ENCODE data around the gene SLC35A4. TPM values are rescaled to one million over a fixed set of nuclear protein-coding genes. Genes with fewer than 3 reads are reported as not detected.

SLC35A4 gene, protein sequence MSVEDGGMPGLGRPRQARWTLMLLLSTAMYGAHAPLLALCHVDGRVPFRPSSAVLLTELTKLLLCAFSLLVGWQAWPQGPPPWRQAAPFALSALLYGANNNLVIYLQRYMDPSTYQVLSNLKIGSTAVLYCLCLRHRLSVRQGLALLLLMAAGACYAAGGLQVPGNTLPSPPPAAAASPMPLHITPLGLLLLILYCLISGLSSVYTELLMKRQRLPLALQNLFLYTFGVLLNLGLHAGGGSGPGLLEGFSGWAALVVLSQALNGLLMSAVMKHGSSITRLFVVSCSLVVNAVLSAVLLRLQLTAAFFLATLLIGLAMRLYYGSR
- total RNA-seq (2014; rRNA removed; shearing (Covaris generic)) = 61.2 and 62.3 TPM in 2 replicates

GRCh38 chr5:140564196-140565023, at the start of gene SLC35A4, which contains the start of gene APBB3:
TSS of gene SLC35A4 (plus strand) at chr5:140564828. CDS start at chr5:140567170, 2,342 bp downstream.
TSS of gene APBB3 (minus strand) at chr5:140564598. CDS start at chr5:140564245, 353 bp downstream.
- peaks cover 17% of the 10 kb centered on the region for H3K36me3 ChIP-seq
- H3K4me1 ChIP-seq = peaks cover 5% of the 10 kb centered on the region; the same call in 1 of the 2 replicates
- peak within 1 kb of the TSS; percentile 78 for H3K27ac ChIP-seq
- DNase-seq = peak; percentile 98
- H3K27me3 ChIP-seq = no peaks in the 10 kb centered on the region
- no peaks in the 10 kb centered on the region for H3K9me3 ChIP-seq (replicated peaks)
- peak within 1 kb of the TSS; percentile 80 for H3K4me3 ChIP-seq

- Histone ChIP-seq H3K36me3 (peaks cover 52% of the 10 kb centered on the region), H3K4me1 (no peaks in the 10 kb centered on the region), H3K27me3 (no peaks in the 10 kb centered on the region), H3K9me3 (replicated peaks) (no peaks in the 10 kb centered on the region), H3K27ac (no peak overlapping the region), H3K4me3 (no peak overlapping the region)
- DNase-seq = no peak
These were observed 40.6 kb upstream of the SLC35A4 start for GRCh38 chr5:140524003-140524402.

- no peak overlapping the region for H3K4me3 ChIP-seq
These were observed 24.4 kb upstream of the SLC35A4 start for GRCh38 chr5:140540227-140540626.

GRCh38 chr5:140542972-140543371, 21.7 kb upstream of the SLC35A4 start:
- no peak for DNase-seq
- H3K9me3 ChIP-seq (replicated peaks) = no peaks in the 10 kb centered on the region
- no peak overlapping the region for H3K27ac ChIP-seq
- no peaks in the 10 kb centered on the region for H3K4me1 ChIP-seq
- peaks cover 56% of the 10 kb centered on the region for H3K36me3 ChIP-seq
- H3K27me3 ChIP-seq = no peaks in the 10 kb centered on the region
- H3K4me3 ChIP-seq = no peak overlapping the region

More at GRCh38 chr5:140540227-140540626, 24.4 kb upstream of the SLC35A4 start:
- H3K36me3 ChIP-seq = peaks cover 72% of the 10 kb centered on the region
- H3K9me3 ChIP-seq (replicated peaks) = no peaks in the 10 kb centered on the region
- no peak overlapping the region for H3K27ac ChIP-seq
- H3K27me3 ChIP-seq = no peaks in the 10 kb centered on the region
- no peaks in the 10 kb centered on the region for H3K4me1 ChIP-seq
- no peak for DNase-seq

GRCh38 chr5:140544986-140545385, 19.6 kb upstream of the SLC35A4 start:
- Histone ChIP-seq H3K4me1 (no peaks in the 10 kb centered on the region), H3K36me3 (peaks cover 46% of the 10 kb centered on the region), H3K9me3 (replicated peaks) (no peaks in the 10 kb centered on the region), H3K4me3 (no peak overlapping the region), H3K27me3 (no peaks in the 10 kb centered on the region), H3K27ac (no peak overlapping the region)
- no peak for DNase-seq

- H3K4me3 ChIP-seq = no peak overlapping the region
- DNase-seq = no peak
- H3K4me1 ChIP-seq = no peaks in the 10 kb centered on the region
- no peak overlapping the region for H3K27ac ChIP-seq
- no peaks in the 10 kb centered on the region for H3K9me3 ChIP-seq (replicated peaks)
- H3K36me3 ChIP-seq = peaks cover 52% of the 10 kb centered on the region
- H3K27me3 ChIP-seq = no peaks in the 10 kb centered on the region
These were observed 19.0 kb upstream of the SLC35A4 start for GRCh38 chr5:140545606-140546005.

- no peak overlapping the region for H3K27ac ChIP-seq
- no peak overlapping the region for H3K4me3 ChIP-seq
These were observed 17.6 kb upstream of the SLC35A4 start for GRCh38 chr5:140546851-140547507.

DNA sequence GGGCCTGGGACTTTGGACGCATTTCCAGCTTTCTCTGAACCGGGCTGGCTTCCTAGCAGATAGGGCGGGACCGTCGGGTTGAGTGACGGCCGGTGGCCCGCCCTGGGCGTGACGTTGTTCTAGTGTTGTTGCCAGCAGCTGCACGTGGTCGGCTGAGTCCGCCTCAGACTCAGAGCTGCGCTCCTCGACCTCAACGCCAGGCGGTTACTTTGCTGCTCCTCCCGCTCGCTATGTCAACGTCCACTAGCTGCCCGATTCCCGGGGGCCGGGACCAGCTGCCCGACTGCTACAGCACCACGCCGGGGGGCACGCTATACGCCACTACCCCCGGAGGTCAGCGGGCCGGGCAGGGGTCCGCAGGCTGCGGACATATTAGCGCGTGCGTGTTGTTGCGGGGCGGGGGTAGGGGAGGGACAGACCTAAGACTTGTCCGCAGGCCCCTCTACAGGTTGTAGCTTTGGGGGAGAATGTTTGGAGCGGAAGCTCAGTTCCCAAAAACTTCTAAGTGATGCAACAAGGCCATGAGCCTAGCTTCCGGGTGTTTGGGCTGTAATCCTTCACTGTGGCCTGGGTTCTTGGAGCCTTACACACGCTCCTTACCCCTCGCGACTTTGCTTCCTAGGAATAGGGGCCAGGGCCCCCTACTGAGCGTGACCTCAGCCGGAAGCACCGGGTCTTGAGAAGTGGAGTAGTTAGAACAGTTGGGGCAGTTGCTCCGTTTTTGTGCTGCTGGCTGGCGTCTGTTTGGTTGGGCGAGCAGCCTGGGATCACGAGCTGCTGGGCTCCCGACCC, 16.9 kb upstream of the SLC35A4 start, which contains the start of gene EIF4EBP3:
EIF4EBP3 (plus strand) TSS at position 155 of the 792 bp plus-strand sequence; CDS start at position 231, 76 bp downstream.
- Histone ChIP-seq H3K27ac (no peak within 1 kb of the TSS), H3K36me3 (peaks cover 53% of the 10 kb centered on the region), H3K4me1 (no peaks in the 10 kb centered on the region), H3K4me3 (no peak within 1 kb of the TSS), H3K27me3 (no peaks in the 10 kb centered on the region), H3K9me3 (replicated peaks) (no peaks in the 10 kb centered on the region)
- no peak for DNase-seq

More at GRCh38 chr5:140546851-140547507, 17.6 kb upstream of the SLC35A4 start:
- H3K9me3 ChIP-seq (replicated peaks) = no peaks in the 10 kb centered on the region
- H3K27me3 ChIP-seq = no peaks in the 10 kb centered on the region
- H3K36me3 ChIP-seq = peaks cover 52% of the 10 kb centered on the region
- DNase-seq = no peak
- no peaks in the 10 kb centered on the region for H3K4me1 ChIP-seq

- peaks cover 57% of the 10 kb centered on the region for H3K36me3 ChIP-seq
- no peaks in the 10 kb centered on the region for H3K9me3 ChIP-seq (replicated peaks)
- no peak overlapping the region for H3K27ac ChIP-seq
- H3K4me1 ChIP-seq = no peaks in the 10 kb centered on the region
- no peak for DNase-seq
- no peak overlapping the region for H3K4me3 ChIP-seq
- no peaks in the 10 kb centered on the region for H3K27me3 ChIP-seq
These were observed 16.3 kb upstream of the SLC35A4 start for GRCh38 chr5:140548300-140548688.

DNA sequence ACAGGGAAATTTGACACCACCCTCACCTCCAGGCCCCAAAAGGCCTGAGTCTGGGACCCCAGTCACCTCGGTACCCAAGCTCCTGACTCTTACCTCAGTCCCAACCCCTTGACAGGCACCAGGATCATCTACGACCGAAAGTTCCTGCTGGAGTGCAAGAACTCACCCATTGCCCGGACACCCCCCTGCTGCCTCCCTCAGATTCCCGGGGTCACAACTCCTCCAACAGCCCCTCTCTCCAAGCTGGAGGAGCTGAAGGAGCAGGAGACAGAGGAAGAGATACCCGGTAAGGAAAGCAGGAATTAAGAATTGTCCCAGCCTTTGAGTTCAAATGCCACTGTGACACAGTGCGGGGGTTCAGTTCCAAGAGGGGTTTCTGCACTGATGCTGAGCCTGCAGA, 15.8 kb upstream of the SLC35A4 start:
- no peaks in the 10 kb centered on the region for H3K4me1 ChIP-seq
- no peak for DNase-seq
- no peaks in the 10 kb centered on the region for H3K27me3 ChIP-seq
- peaks cover 60% of the 10 kb centered on the region for H3K36me3 ChIP-seq
- no peak overlapping the region for H3K27ac ChIP-seq
- no peak overlapping the region for H3K4me3 ChIP-seq
- no peaks in the 10 kb centered on the region for H3K9me3 ChIP-seq (replicated peaks)

DNA sequence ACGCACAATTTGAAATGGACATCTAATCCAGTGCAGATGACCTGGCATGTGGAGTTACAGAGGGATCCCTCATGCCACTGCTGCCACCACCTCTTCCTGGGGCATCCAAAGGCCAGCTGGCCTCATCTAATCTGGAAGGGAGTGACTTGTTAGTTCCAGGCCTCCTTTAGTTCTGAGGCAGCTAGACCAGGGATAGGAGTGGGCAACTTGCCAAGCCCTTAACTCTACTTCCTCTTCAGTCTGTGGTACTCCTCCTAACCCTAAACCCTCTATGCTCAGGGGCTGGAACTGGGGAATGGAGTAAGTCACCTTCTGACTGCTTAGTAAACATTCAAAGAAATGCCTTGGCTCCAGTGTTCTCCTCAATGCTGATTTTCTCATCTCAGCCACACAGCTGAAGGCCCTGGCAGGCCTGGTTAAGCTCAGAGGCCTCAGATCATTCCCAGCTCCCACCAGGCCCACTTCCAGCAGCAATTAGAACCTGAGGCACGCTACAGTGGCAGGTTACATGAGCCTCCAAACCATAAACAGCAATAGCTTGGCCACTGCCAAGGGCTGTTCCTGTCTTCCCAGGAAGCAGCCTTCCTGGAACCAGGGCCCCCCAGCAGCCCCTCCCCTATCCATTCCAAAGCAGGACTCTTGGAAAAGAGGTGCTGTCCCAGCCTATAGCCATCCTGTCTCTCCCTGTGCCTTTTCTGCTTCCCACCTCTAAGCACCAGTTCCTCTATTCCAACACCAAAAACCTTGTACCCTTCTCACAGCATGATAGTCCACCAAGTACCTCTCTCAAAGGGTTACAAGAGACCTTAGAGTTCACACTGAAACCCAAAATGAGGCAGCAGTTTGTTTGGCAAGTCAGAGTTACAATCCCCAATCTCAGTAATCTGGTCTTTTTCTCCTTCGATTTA, 15.1 kb upstream of the SLC35A4 start:
- Histone ChIP-seq H3K36me3 (peaks cover 55% of the 10 kb centered on the region), H3K4me1 (no peaks in the 10 kb centered on the region), H3K4me3 (no peak overlapping the region), H3K9me3 (replicated peaks) (no peaks in the 10 kb centered on the region), H3K27ac (no peak overlapping the region), H3K27me3 (no peaks in the 10 kb centered on the region)
- peak in 1 of 2 experiments; percentile 33 for DNase-seq

GRCh38 chr5:140550147-140551079, 14.2 kb upstream of the SLC35A4 start:
- Histone ChIP-seq H3K27me3 (no peaks in the 10 kb centered on the region), H3K36me3 (peaks cover 50% of the 10 kb centered on the region), H3K27ac (no peak overlapping the region), H3K4me1 (no peaks in the 10 kb centered on the region), H3K4me3 (no peak overlapping the region), H3K9me3 (replicated peaks) (no peaks in the 10 kb centered on the region)
- no peak for DNase-seq
